OCI-LY1 (cell line): ENCODE measurements around the gene ME3.

ENCODE experiments used
- CTCF ChIP-seq: fragments of 200-600 bp; sonication (generic), shearing (Covaris generic); IDR thresholded peaks from 2 replicates; pipeline ENCODE4 v1.5.1; 2017; ENCODE audit warnings: mild to moderate bottlenecking, antibody characterized with exemption, low read length, moderate library complexity, mixed read lengths
- EZH2 ChIP-seq: fragments of 200-600 bp; sonication (generic), shearing (Covaris generic); IDR thresholded peaks from 2 replicates; pipeline ENCODE4 v1.8.0; 2017; ENCODE audit warnings: borderline replicate concordance, mixed run types, mild to moderate bottlenecking, antibody characterized with exemption, low read length, moderate library complexity, mixed read lengths

DNA sequence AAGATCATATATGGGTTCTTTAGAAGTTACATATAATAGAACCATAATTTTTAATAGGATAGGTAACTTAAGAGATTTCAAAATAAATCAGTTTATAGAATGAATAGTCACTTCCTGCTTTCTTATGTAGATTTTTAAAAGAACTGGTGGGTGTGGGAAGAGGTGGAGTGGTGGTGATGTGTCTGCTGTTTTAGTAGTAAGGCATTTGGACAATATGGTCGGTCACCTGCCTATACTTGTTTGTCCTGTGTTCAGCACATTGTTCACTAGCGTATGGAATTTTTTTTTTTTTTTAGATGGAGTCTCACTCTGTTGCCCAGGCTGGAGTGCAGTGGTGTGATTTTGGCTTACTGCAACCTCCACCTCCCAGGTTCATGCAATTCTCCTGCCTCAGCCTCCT is 258.4 kb downstream of the ME3 start:
- TF ChIP-seq CTCF: no peak
- TF ChIP-seq EZH2: no peak
